SK-N-SH (cell line): Measurements from ENCODE around the gene GTF2E1.

Experiments used
- EP300 ChIP-seq, 2 experiments: IDR thresholded peaks; 2 replicates each; pipeline versions ENCODE4 v1.4.0 to v1.6.1; 2012; ENCODE audit warnings: borderline replicate concordance in 1 of 2, low read depth in 1 of 2, low read length in 1 of 2
- NRF1 ChIP-seq: IDR thresholded peaks from 2 replicates; pipeline ENCODE4 v1.6.1; 2012; ENCODE audit warnings: low read depth, mild to moderate bottlenecking, low read length
- PBX3 ChIP-seq: IDR thresholded peaks from 2 replicates; pipeline ENCODE4; 2012
- POLR2AphosphoS5 ChIP-seq: IDR thresholded peaks from 2 replicates; pipeline ENCODE4 v1.6.1; 2012; ENCODE audit warnings: low read depth, low read length
- RAD21 ChIP-seq: IDR thresholded peaks from 2 replicates; pipeline ENCODE4 v1.6.1; 2012; ENCODE audit warnings: mild to moderate bottlenecking, low read length
- RCOR1 ChIP-seq: fragments of 150-350 bp; IDR thresholded peaks from 2 replicates; pipeline ENCODE4 v1.6.1; 2017; ENCODE audit warnings: antibody characterized with exemption, low read length
- REST ChIP-seq: IDR thresholded peaks from 2 replicates; pipeline ENCODE4 v1.6.1; 2012; ENCODE audit warnings: mild to moderate bottlenecking, low read depth, low read length, moderate library complexity
- TCF12 ChIP-seq: IDR thresholded peaks from 2 replicates; pipeline ENCODE4 v1.4.0; 2012
- TF ChIP-seq, protein P1 (sequence below): fragments of 200-600 bp; sonication (generic); IDR thresholded peaks from 2 replicates; pipeline ENCODE4 v1.6.1; 2017; ENCODE audit warnings: antibody characterized with exemption, mild to moderate bottlenecking, moderate library complexity

DNA sequence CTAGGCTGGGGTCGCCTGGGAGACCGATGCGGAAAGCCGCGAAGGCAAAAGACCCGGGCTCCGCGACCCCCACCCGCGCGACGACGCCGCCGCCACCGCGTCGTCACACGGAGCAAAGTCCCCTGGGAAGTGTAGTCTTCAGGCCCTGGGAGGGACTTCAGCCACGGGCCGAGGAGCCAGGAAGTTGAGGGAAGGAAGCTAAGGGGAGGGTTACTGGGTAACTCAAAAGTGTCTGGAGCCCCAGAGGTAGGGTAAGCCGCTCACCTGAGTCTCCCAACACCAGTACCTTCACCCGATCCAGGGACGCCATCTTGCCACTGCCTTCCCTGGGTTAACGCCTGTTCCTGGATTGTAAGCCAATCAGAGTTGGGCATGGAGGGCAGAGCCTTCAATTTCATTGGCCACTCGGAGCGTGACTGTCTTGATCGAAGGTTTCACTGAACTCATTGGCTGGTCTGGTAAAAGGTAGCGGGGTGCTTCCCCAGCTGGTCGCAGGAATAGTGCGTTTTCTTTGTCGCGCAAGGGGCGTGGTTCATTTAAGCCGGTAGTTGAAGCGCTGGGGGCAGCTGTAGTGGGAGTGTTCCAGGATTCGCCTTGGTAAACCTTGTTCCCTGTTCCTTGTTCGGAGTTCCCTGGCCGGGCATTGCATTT lies at the start of gene GTF2E1, which contains the start of gene RABL3:
- no peak for TF ChIP-seq REST
- TF ChIP-seq POLR2AphosphoS5 = peak; percentile 92
- TF ChIP-seq, protein P1, sequence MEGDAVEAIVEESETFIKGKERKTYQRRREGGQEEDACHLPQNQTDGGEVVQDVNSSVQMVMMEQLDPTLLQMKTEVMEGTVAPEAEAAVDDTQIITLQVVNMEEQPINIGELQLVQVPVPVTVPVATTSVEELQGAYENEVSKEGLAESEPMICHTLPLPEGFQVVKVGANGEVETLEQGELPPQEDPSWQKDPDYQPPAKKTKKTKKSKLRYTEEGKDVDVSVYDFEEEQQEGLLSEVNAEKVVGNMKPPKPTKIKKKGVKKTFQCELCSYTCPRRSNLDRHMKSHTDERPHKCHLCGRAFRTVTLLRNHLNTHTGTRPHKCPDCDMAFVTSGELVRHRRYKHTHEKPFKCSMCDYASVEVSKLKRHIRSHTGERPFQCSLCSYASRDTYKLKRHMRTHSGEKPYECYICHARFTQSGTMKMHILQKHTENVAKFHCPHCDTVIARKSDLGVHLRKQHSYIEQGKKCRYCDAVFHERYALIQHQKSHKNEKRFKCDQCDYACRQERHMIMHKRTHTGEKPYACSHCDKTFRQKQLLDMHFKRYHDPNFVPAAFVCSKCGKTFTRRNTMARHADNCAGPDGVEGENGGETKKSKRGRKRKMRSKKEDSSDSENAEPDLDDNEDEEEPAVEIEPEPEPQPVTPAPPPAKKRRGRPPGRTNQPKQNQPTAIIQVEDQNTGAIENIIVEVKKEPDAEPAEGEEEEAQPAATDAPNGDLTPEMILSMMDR = no peak
- no peak for TF ChIP-seq TCF12
- TF ChIP-seq RAD21 = no peak; the same call in 1 of the 2 replicates
- no peak for TF ChIP-seq NRF1
- TF ChIP-seq EP300 (IDR thresholded peaks at IDR 0.05; ENCODE audit: borderline replicate concordance in 1 of 2, low read depth in 1 of 2, low read length in 1 of 2) = no peak
- TF ChIP-seq PBX3 = 0 out of 2 replicates have a peak, but pooled peaks have one; percentile 21
- no peak; the same call in 1 of the 2 replicates for TF ChIP-seq RCOR1
